ENCODE measurements around the gene CAST.

GRCh38 chr5:96808868-96809558, 146.8 kb downstream of the CAST start:
- TF ChIP-seq CTCF (IDR thresholded peaks at IDR 0.05), result no peak
- no peak for TF ChIP-seq EZH2 (IDR thresholded peaks at IDR 0.05; ENCODE audit: borderline replicate concordance, insufficient read depth, low read depth, low read length, poor library complexity, severe bottlenecking)
